ENCODE data around the gene PDF.
A peak's percentile ranks its signal among the peaks of the same experiment; 100 is the strongest.

PDF gene

DNA sequence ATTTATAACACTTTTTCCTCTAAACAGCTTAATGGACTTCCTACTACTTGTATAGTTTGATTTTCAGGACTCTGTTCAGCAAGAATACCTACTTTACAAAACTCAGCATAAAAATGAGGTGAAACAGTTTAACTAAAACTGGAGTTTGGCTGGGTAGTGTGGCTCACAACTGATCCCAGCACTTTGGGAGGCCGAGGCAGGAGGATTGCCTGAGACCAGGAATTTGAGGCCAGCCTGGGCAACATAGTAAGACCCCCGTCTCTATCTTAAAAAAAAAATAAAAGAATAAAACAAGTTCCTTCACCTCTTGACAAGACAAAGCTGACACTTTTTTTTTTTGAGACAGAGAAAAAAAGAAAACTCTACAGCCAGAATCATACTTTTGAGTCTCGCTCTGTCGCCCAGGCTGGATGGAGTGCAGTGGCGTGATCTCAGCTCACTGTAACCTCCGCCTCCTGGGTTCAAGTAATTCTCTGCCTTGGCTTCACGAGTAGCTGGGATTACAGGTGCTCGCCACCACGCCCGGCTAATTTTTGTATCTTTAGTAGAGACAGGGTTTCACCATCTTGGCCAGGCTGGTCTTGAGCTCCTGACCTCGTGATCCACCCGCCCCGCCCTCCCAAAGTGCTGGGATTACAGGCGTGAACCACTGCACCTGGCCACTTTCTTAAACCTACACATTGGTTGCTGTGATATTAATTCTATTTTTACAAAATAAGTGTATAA lies 2.6 kb downstream of the PDF start:
- Histone ChIP-seq H3K79me1 (ENCODE audit: low read length) (peaks cover 17% of the 10 kb centered on the region), H2BK5ac (ENCODE audit: low read length) (no peak overlapping the region), H3K27me3 (ENCODE audit: insufficient read depth, low read length, poor library complexity) (no peaks in the 10 kb centered on the region), H2AK5ac (ENCODE audit: low read length) (no peak overlapping the region), H3K9ac (ENCODE audit: low read length) (no peak overlapping the region), H2BK120ac (ENCODE audit: low read depth, low read length) (no peak overlapping the region), H3K23ac (ENCODE audit: low read length) (no peak overlapping the region), H4K5ac (ENCODE audit: low read length) (no peak overlapping the region), H3K36me3 (ENCODE audit: control insufficient read depth, insufficient read depth, low read length) (peaks cover 9% of the 10 kb centered on the region), H3K4me2 (ENCODE audit: low read length) (no peak overlapping the region), H2BK15ac (replicated peaks; ENCODE audit: low read depth) (no peak overlapping the region), H3K56ac (ENCODE audit: low read length) (peak overlapping the region; percentile 1), H3K4me3 (ENCODE audit: low read length) (no peak overlapping the region), H3K4me1 (ENCODE audit: control insufficient read depth, low read depth, low read length) (peaks cover 7% of the 10 kb centered on the region), H3K4ac (ENCODE audit: low read depth, low read length) (no peak overlapping the region), H3K79me2 (ENCODE audit: control insufficient read depth, insufficient read depth, low read length) (peaks cover 48% of the 10 kb centered on the region), H3K27ac (ENCODE audit: low read depth, low read length) (no peak overlapping the region), H4K8ac (ENCODE audit: low read depth, low read length) (no peak overlapping the region), H3K18ac (ENCODE audit: low read length) (no peak overlapping the region)
- no CpG with 5 or more reads among the region's 14 CpGs for WGBS (ENCODE audit: extremely low coverage, insufficient coverage, low lambda C conversion rate)
- no peak for DNase-seq

GRCh38 chr16:69326172-69326873 lies 4.1 kb downstream of the PDF start:
- H3K18ac ChIP-seq (ENCODE audit: low read length): no peak overlapping the region
- H3K79me2 ChIP-seq (ENCODE audit: control insufficient read depth, insufficient read depth, low read length): peaks cover 48% of the 10 kb centered on the region
- peaks cover 7% of the 10 kb centered on the region for H3K4me1 ChIP-seq (ENCODE audit: control insufficient read depth, low read depth, low read length)
- H2AK5ac ChIP-seq (ENCODE audit: low read length): no peak overlapping the region
- peaks cover 19% of the 10 kb centered on the region for H3K79me1 ChIP-seq (ENCODE audit: low read length)
- no peak overlapping the region for H4K8ac ChIP-seq (ENCODE audit: low read depth, low read length)
- H2BK5ac ChIP-seq (ENCODE audit: low read length): no peak overlapping the region
- peak overlapping the region; percentile 10 for H3K9ac ChIP-seq (ENCODE audit: low read length)
- no peak overlapping the region for H3K23ac ChIP-seq (ENCODE audit: low read length)
- H4K5ac ChIP-seq (ENCODE audit: low read length): no peak overlapping the region
- no peak overlapping the region for H3K4ac ChIP-seq (ENCODE audit: low read depth, low read length)
- no peak overlapping the region for H3K4me3 ChIP-seq (ENCODE audit: low read length)
- no peak overlapping the region for H3K27ac ChIP-seq (ENCODE audit: low read depth, low read length)
- WGBS (ENCODE audit: extremely low coverage, insufficient coverage, low lambda C conversion rate): no CpG with 5 or more reads among the region's 7 CpGs
- H3K36me3 ChIP-seq (ENCODE audit: control insufficient read depth, insufficient read depth, low read length): peaks cover 16% of the 10 kb centered on the region
- no peak for DNase-seq
- no peak overlapping the region for H2BK15ac ChIP-seq (replicated peaks; ENCODE audit: low read depth)
- H3K4me2 ChIP-seq (ENCODE audit: low read length): peak overlapping the region; percentile 15
- no peak overlapping the region for H3K56ac ChIP-seq (ENCODE audit: low read length)
- H2BK120ac ChIP-seq (ENCODE audit: low read depth, low read length): no peak overlapping the region
- H3K27me3 ChIP-seq (ENCODE audit: insufficient read depth, low read length, poor library complexity): no peaks in the 10 kb centered on the region

GRCh38 chr16:69325784-69326171 lies 4.6 kb downstream of the PDF start:
- Histone ChIP-seq H3K4me2 (ENCODE audit: low read length) (peak overlapping the region; percentile 15), H2BK120ac (ENCODE audit: low read depth, low read length) (no peak overlapping the region), H3K18ac (ENCODE audit: low read length) (no peak overlapping the region), H3K36me3 (ENCODE audit: control insufficient read depth, insufficient read depth, low read length) (peaks cover 19% of the 10 kb centered on the region), H3K27ac (ENCODE audit: low read depth, low read length) (no peak overlapping the region), H3K23ac (ENCODE audit: low read length) (no peak overlapping the region), H3K4ac (ENCODE audit: low read depth, low read length) (no peak overlapping the region), H3K4me1 (ENCODE audit: control insufficient read depth, low read depth, low read length) (peaks cover 7% of the 10 kb centered on the region), H3K4me3 (ENCODE audit: low read length) (no peak overlapping the region), H4K5ac (ENCODE audit: low read length) (no peak overlapping the region), H2AK5ac (ENCODE audit: low read length) (no peak overlapping the region), H3K79me2 (ENCODE audit: control insufficient read depth, insufficient read depth, low read length) (peaks cover 48% of the 10 kb centered on the region), H2BK5ac (ENCODE audit: low read length) (no peak overlapping the region), H2BK15ac (replicated peaks; ENCODE audit: low read depth) (no peak overlapping the region), H3K27me3 (ENCODE audit: insufficient read depth, low read length, poor library complexity) (no peaks in the 10 kb centered on the region), H3K79me1 (ENCODE audit: low read length) (peaks cover 19% of the 10 kb centered on the region), H4K8ac (ENCODE audit: low read depth, low read length) (no peak overlapping the region), H3K56ac (ENCODE audit: low read length) (no peak overlapping the region), H3K9ac (ENCODE audit: low read length) (no peak overlapping the region)
- DNase-seq: no peak
- WGBS (ENCODE audit: extremely low coverage, insufficient coverage, low lambda C conversion rate): no CpG with 5 or more reads among the region's 6 CpGs

- H3K36me3 ChIP-seq (ENCODE audit: control insufficient read depth, insufficient read depth, low read length): peaks cover 25% of the 10 kb centered on the region
- H2AK5ac ChIP-seq (ENCODE audit: low read length): no peak overlapping the region
These were observed 5.7 kb downstream of the PDF start for GRCh38 chr16:69324585-69325253.

GRCh38 chr16:69324013-69324531 lies 6.3 kb downstream of the PDF start:
- Histone ChIP-seq H2BK120ac (ENCODE audit: low read depth, low read length) (no peak overlapping the region), H3K4me1 (ENCODE audit: control insufficient read depth, low read depth, low read length) (peaks cover 7% of the 10 kb centered on the region), H2AK5ac (ENCODE audit: low read length) (no peak overlapping the region), H3K36me3 (ENCODE audit: control insufficient read depth, insufficient read depth, low read length) (peaks cover 29% of the 10 kb centered on the region), H3K27me3 (ENCODE audit: insufficient read depth, low read length, poor library complexity) (no peaks in the 10 kb centered on the region), H3K18ac (ENCODE audit: low read length) (no peak overlapping the region), H3K56ac (ENCODE audit: low read length) (no peak overlapping the region), H3K4me2 (ENCODE audit: low read length) (no peak overlapping the region), H3K79me2 (ENCODE audit: control insufficient read depth, insufficient read depth, low read length) (peaks cover 40% of the 10 kb centered on the region), H3K79me1 (ENCODE audit: low read length) (peaks cover 20% of the 10 kb centered on the region), H3K23ac (ENCODE audit: low read length) (no peak overlapping the region), H4K5ac (ENCODE audit: low read length) (no peak overlapping the region), H3K4ac (ENCODE audit: low read depth, low read length) (no peak overlapping the region), H4K8ac (ENCODE audit: low read depth, low read length) (no peak overlapping the region), H3K27ac (ENCODE audit: low read depth, low read length) (no peak overlapping the region), H2BK15ac (replicated peaks; ENCODE audit: low read depth) (no peak overlapping the region), H3K4me3 (ENCODE audit: low read length) (no peak overlapping the region), H3K9ac (ENCODE audit: low read length) (no peak overlapping the region), H2BK5ac (ENCODE audit: low read length) (no peak overlapping the region)
- WGBS (ENCODE audit: extremely low coverage, insufficient coverage, low lambda C conversion rate): no CpG with 5 or more reads among the region's 8 CpGs
- no peak for DNase-seq

More at GRCh38 chr16:69324585-69325253, 5.7 kb downstream of the PDF start:
- no peak overlapping the region for H3K27ac ChIP-seq (ENCODE audit: low read depth, low read length)
- H3K18ac ChIP-seq (ENCODE audit: low read length): no peak overlapping the region
- no peak overlapping the region for H2BK120ac ChIP-seq (ENCODE audit: low read depth, low read length)
- peaks cover 7% of the 10 kb centered on the region for H3K4me1 ChIP-seq (ENCODE audit: control insufficient read depth, low read depth, low read length)
- WGBS (ENCODE audit: extremely low coverage, insufficient coverage, low lambda C conversion rate): no CpG with 5 or more reads among the region's 10 CpGs
- H2BK5ac ChIP-seq (ENCODE audit: low read length): no peak overlapping the region
- no peak overlapping the region for H2BK15ac ChIP-seq (replicated peaks; ENCODE audit: low read depth)
- H3K4me3 ChIP-seq (ENCODE audit: low read length): no peak overlapping the region
- H3K9ac ChIP-seq (ENCODE audit: low read length): no peak overlapping the region
- H3K23ac ChIP-seq (ENCODE audit: low read length): no peak overlapping the region
- no peak overlapping the region for H3K56ac ChIP-seq (ENCODE audit: low read length)
- peaks cover 46% of the 10 kb centered on the region for H3K79me2 ChIP-seq (ENCODE audit: control insufficient read depth, insufficient read depth, low read length)
- no peak overlapping the region for H3K4ac ChIP-seq (ENCODE audit: low read depth, low read length)
- H4K8ac ChIP-seq (ENCODE audit: low read depth, low read length): no peak overlapping the region
- H4K5ac ChIP-seq (ENCODE audit: low read length): no peak overlapping the region
- H3K79me1 ChIP-seq (ENCODE audit: low read length): peaks cover 20% of the 10 kb centered on the region
- H3K27me3 ChIP-seq (ENCODE audit: insufficient read depth, low read length, poor library complexity): no peaks in the 10 kb centered on the region
- no peak for DNase-seq
- H3K4me2 ChIP-seq (ENCODE audit: low read length): no peak overlapping the region
